T-helper 2 cell treated with Interferon-gamma antibody and Interleukin-4, amounts not matched to agents 5 μg/mL and 100 μg/mL, for 36 hours (primary cell): ENCODE measurements around the gene PRPF6.

Experiments
- DNase-seq: peaks from one replicate; pipeline ENCODE4 v3.0.0; 2021; ENCODE audit warnings: low spot score
- H3K27ac Mint-ChIP-seq: one replicate; pipeline ENCODE4 v1.8.0; 2021; ENCODE audit warnings: mild to moderate bottlenecking, mixed read lengths
- H3K27me3 Mint-ChIP-seq: one replicate; pipeline ENCODE4 v1.8.0; 2021; ENCODE audit warnings: low read depth, mixed read lengths
- H3K36me3 Mint-ChIP-seq: one replicate; pipeline ENCODE4 v1.8.0; 2021; ENCODE audit warnings: low read depth, mixed read lengths
- H3K4me1 Mint-ChIP-seq: one replicate; pipeline ENCODE4 v1.8.0; 2021; ENCODE audit warnings: low read depth, mixed read lengths
- H3K4me3 Mint-ChIP-seq: one replicate; pipeline ENCODE4 v1.8.0; 2022; ENCODE audit warnings: mild to moderate bottlenecking, moderate library complexity, mixed read lengths
- H3K9me3 Mint-ChIP-seq: one replicate; pipeline ENCODE4 v1.8.0; 2021; ENCODE audit warnings: mixed read lengths

PRPF6 gene

DNA sequence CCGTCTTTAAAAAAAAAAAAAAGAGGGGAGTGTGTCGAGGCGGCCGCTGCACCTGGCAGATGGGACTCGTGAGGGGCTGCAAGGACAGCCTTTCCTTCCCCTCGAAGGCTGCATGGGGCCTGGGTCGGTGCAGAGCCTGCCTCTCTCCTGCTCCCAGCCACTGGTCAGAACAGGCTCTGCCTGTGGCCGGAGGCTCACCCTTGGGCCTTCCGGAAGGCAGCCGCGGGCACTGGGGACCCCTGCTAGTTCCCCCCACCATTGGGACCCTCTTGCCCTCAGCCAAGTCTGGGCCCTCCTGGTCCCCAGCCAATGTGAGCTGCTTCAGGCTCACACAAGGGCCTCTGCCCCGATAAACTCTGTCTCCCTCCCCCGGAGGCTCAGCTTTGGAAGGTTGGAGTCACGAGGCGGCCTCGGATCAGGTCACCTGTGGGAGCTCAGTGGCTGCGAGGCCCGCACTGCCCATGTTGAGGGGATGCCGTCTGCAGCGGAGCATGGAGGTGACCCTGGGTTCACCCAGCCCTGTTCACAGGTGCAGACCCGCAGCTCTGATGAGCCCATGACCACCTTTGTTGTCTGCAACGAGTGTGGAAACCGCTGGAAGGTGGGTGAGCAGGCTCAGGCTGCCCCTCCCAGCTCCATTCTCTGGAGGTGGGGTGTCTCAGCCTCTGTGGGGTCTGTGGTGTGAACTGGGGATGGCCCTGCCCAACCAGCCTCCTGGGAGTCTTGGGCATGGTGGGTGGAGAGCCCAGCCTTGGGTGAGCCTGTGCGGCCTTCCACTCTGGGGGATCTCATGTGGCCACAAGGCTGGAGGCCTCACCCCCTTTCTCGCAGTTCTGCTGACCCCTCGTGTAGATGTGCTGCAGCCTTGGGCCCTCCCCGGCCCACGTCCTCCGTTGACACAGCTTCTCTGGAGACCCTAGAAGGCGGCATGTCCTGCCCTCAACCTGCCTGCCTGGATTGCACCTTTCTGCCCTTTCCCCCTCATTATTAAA is 90.7 kb downstream of the PRPF6 start:
- Mint-ChIP-seq H3K9me3 (no peaks in the 10 kb centered on the region), H3K27me3 (no peaks in the 10 kb centered on the region), H3K4me1 (peaks cover 22% of the 10 kb centered on the region), H3K4me3 (no peak overlapping the region), H3K27ac (peak overlapping the region; percentile 16), H3K36me3 (peaks cover 34% of the 10 kb centered on the region)
- no peak for DNase-seq

DNA sequence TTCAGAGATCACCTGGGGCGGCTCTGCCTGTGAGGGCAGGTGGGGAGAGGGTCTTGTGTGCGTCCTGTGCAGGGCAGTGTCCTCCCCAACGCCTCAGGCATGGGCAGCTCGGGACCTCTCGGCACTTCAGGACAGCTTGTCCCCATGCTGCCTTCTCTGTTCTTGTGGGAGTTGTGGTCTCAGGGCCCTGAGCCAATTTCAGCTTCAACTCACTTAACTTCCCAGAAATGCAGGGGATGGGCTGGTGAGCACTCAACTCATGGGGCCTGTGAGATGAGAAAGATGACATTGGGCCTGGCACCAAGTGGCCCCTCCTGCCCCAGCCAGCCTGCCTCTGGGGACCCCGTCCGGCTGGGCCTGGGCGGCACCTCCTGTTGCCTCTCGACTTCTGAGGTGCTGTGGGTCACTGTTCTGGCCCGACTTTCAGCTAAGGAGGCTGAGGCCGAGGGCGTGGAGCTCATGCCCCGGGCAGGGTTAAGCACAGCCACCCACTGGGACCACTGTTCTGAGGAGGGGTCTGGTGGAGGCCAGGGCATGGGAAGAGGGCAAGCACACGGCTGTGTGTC is 91.6 kb downstream of the PRPF6 start:
- Mint-ChIP-seq H3K27me3 (no peaks in the 10 kb centered on the region), H3K27ac (no peak overlapping the region), H3K36me3 (peaks cover 34% of the 10 kb centered on the region), H3K4me1 (peaks cover 12% of the 10 kb centered on the region), H3K9me3 (no peaks in the 10 kb centered on the region), H3K4me3 (no peak overlapping the region)
- no peak for DNase-seq

DNA sequence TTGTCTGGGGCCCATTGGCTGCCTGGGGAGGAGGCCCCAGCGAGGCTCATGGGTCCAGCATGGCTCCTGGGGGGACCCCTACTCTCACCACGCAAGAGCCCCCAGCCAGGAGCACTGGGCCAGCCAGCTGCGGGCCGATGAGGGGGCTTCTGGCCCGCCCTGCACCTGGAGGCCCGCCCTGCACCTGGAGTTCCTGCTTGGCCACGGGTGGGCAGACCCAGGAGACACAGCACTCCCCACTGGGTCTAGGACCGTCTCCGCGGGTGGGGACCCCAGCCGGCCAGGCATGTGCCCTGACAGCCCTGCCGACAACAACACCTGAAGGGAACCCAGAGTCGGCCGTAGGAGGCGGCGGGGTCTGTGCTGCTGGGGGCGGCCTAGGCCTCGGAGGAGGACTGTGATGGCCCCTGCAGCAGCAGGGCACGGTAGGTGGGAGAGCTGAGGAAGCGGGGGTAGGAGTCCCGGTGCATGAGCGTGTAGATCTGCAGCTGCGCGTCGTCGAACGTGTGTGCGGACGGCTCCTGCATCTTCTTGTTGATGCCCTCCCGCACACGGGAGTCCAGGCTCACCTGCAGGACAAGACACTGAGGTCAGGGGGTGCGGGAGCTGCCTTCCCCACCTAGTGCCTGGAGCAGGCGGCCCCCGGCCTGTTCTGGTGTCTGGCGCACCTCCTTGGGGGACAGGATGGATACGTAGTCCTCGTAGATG is 92.7 kb downstream of the PRPF6 start:
- no peak overlapping the region for H3K4me3 Mint-ChIP-seq
- H3K4me1 Mint-ChIP-seq = peaks cover 10% of the 10 kb centered on the region
- H3K27ac Mint-ChIP-seq = no peak overlapping the region
- H3K36me3 Mint-ChIP-seq = peaks cover 35% of the 10 kb centered on the region
- H3K27me3 Mint-ChIP-seq = no peaks in the 10 kb centered on the region
- DNase-seq = no peak
- H3K9me3 Mint-ChIP-seq = no peaks in the 10 kb centered on the region

DNA sequence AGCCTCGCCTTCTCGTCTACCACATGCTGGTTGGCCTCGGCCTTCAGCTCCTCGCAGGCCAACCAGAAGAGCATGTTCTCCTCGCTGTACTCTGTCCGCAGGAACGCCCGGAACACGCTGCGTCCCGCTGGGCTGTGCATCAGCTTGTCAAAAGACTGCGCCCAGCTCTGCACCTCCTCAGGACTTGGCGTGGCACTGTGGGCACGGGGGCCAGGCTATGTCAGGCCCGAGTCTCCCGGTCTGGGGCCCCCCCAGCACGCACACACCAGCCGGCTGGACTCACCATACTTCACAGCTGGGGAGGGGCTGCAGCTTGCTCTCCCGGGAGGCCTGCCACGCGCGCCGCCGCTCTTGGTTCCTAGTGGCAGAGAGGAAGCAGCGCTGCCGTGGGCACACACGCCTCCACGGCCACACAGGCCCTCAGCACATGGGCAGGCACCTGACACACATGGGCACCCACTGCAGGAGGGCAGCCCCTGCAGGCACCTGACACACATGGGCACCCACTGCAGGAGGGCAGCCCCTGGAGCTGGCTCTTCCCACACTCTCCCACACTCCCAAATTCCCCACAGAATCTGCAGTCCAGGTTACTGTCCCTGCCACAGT is 93.4 kb downstream of the PRPF6 start:
- Mint-ChIP-seq H3K4me3 (no peak overlapping the region), H3K9me3 (no peaks in the 10 kb centered on the region), H3K4me1 (peaks cover 10% of the 10 kb centered on the region), H3K27me3 (no peaks in the 10 kb centered on the region), H3K36me3 (peaks cover 39% of the 10 kb centered on the region), H3K27ac (no peak overlapping the region)
- no peak for DNase-seq

DNA sequence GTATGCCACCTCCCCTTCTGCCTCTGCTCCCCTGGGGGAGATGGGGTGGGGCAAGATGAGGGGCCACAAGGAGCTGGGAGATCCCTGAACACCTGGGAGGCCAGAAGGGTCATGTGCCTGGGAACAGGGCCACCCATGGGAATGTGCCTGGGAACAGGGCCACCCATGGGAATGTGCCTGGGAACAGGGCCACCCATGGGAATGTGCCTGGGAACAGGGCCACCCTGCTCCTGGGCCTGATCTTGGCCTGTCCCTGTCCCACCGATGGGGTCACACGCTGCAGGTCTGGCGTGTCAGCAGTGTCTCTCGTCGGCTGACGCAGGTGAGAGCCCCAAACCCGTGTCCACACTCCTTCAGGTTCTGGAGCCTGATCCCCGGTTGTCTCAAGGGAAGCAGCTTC is 94.0 kb downstream of the PRPF6 start:
- H3K27ac Mint-ChIP-seq = no peak overlapping the region

DNA sequence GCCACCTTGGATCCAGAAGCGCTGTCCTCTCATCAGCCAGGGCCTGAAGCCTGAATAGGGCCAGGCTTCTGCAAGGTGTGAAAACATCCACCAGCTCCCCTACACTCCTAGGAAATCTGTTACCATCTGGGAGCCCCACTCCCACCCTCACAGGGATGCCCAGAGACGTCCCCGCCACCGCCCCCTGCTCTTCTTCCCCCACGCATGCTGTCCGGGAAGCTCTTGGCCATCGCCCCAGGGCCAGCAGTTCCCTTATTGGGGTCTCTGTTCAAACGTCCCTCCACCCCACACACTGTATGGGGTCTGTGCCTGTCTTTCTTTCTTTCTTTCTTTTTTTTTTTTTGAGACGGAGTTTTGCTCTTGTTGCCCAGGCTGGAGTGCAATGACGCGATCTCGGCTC is 94.6 kb downstream of the PRPF6 start:
- Mint-ChIP-seq H3K4me1 (peaks cover 16% of the 10 kb centered on the region), H3K4me3 (no peak overlapping the region), H3K27me3 (no peaks in the 10 kb centered on the region), H3K9me3 (no peaks in the 10 kb centered on the region), H3K27ac (no peak overlapping the region), H3K36me3 (peaks cover 39% of the 10 kb centered on the region)
- DNase-seq = no peak

More for the DNA sequence above, 94.0 kb downstream of the PRPF6 start:
- no peaks in the 10 kb centered on the region for H3K9me3 Mint-ChIP-seq
- no peak overlapping the region for H3K4me3 Mint-ChIP-seq
- no peak for DNase-seq
- H3K4me1 Mint-ChIP-seq = peaks cover 10% of the 10 kb centered on the region
- no peaks in the 10 kb centered on the region for H3K27me3 Mint-ChIP-seq
- peaks cover 39% of the 10 kb centered on the region for H3K36me3 Mint-ChIP-seq

DNA sequence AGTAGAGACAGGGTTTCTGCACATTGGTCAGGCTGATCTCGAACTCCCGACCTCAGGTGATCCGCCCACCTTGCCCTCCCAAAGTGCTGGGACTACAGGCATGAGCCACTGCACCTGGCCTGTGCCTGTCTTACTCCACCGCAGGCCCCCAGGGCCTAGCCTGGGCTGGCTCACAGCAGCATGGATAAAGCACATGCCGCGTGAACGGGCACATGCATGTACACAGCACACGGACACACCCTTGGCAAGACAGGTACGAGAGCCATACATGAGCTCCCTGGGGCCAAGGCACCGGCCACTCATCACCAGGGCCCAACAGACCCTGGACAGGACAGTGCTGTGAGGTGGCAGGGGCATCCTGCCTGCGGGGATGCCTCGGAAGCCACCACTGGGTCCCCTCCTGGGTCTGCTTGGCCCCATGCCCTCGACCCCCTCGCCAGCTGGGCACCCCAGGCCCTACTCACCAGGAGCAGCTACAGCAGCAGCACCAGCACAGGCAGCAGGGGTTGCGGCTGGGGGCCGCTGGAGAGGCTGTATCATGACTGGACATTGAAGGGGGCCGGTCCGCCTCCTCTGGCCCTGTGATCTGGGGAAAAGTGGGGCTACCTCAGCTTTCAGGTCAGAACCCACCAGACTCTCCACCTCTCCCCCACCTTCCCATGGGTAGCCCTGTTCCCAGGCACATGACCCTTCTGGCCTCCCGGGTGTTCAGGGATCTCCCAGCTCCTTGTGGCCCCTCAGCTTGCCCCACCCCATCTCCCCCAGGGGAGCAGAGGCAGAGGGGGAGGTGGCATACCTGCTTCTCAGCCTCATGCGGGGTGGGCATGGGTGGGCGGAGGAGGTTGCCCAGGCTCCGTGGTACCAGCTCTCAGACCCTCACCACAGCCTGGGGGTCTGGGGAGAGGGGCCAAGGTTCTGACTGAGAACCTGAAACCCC is 95.4 kb downstream of the PRPF6 start:
- Mint-ChIP-seq H3K4me1 (peaks cover 19% of the 10 kb centered on the region), H3K4me3 (peak overlapping the region; percentile 90), H3K9me3 (no peaks in the 10 kb centered on the region), H3K36me3 (peaks cover 39% of the 10 kb centered on the region), H3K27me3 (peaks cover 2% of the 10 kb centered on the region), H3K27ac (peak overlapping the region; percentile 31)
- DNase-seq = no peak

DNA sequence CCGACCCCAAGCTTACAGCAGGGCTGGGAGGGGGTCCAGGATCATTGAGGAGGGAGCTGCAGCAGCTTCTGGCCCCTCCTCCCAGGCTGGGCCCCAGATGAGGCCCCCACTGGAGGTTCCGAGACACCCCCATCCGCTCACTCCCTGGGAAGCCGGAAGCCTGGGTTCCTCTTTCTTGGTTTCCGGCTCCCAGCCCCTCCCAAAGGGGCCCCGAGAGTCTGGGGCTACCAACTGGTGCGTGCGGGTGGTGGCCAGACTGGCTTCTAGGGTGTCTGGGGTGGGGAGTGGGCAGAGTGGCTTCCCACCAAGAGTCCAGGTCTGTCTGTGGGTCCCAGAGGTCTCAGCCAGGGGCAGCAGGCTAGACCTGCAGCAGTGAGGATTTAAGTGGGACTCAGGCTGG is 96.2 kb downstream of the PRPF6 start:
- peaks cover 34% of the 10 kb centered on the region for H3K36me3 Mint-ChIP-seq
- H3K9me3 Mint-ChIP-seq = no peaks in the 10 kb centered on the region

DNA sequence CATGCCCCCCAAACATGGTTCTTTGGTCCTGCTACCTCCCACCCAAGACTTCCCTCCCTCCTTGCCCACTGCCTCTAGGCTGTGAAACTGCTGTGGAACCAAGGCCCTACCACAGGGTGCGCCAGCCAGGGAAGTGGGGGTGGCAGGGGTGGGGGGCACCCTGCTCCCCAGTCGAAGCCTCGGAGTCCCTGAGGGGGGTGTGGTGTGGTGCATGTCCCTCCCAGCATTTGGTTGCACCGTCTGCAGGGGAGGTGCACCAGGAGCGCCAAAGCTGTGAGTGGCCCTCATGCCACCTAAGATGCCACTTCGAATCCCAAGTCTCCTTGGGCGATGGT is 96.6 kb downstream of the PRPF6 start:
- Mint-ChIP-seq H3K4me1 (peaks cover 21% of the 10 kb centered on the region), H3K36me3 (peaks cover 29% of the 10 kb centered on the region), H3K27me3 (peaks cover 10% of the 10 kb centered on the region), H3K4me3 (peak overlapping the region; percentile 90), H3K27ac (peak overlapping the region; percentile 79), H3K9me3 (no peaks in the 10 kb centered on the region)
- DNase-seq = no peak

More for the DNA sequence above, 96.2 kb downstream of the PRPF6 start:
- peak overlapping the region; percentile 81 for H3K27ac Mint-ChIP-seq
- peaks cover 21% of the 10 kb centered on the region for H3K4me1 Mint-ChIP-seq
- DNase-seq = no peak
- H3K4me3 Mint-ChIP-seq = peak overlapping the region; percentile 90
- H3K27me3 Mint-ChIP-seq = peaks cover 7% of the 10 kb centered on the region

DNA sequence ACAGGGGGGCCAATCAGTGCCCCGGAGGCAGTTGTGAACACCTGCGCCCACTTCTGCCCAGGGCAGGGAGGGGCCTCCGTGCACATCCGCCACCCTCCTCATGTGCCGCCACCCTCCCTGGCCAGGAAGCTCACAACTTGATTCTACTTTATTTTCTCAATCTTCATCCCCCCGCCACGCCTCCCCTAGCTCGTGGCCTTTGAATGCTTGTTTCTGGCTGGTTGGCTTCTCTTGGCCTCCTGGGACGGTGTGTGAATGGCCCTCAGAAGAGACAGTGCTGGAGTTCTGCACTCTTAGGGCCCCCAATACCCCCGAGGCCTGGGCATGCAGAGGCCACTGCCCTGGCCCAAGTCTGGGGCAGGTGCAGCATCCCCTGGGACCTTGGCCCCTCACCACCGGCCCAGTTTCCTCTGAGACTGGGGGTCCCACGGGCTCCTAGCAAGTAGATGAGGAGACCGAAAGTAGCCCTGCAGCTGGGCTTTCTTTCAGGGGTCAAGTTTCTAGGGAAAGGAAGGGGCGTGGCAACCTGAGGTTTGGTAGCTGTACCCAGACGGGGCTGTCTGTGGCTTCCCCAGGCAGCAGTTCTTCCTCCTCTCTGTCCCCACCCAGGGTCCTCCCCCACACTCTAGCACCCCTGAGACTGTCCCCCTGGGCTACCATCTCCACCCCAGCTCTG is 97.1 kb downstream of the PRPF6 start:
- DNase-seq = peak; percentile 51
- Mint-ChIP-seq H3K4me3 (peak overlapping the region; percentile 90), H3K27me3 (peaks cover 15% of the 10 kb centered on the region), H3K36me3 (peaks cover 28% of the 10 kb centered on the region), H3K27ac (peak overlapping the region; percentile 79), H3K4me1 (peaks cover 25% of the 10 kb centered on the region), H3K9me3 (no peaks in the 10 kb centered on the region)

DNA sequence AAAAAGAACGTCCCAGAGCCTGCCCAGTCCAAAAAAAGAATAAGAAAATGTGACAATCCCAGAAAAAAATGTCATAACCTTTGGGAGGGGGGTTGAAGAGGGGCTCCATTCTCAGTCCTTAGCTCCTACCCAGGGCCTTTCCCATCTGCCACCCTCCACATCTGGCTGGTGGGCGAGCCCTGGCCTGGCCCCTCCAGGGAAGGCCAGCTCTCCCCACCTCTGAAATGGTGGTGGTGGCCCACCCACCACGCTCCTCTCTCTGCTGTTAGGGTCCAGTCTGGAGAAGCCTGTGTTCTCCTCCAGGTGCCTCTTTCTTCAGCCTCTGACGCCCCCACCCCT is 98.0 kb downstream of the PRPF6 start:
- H3K27me3 Mint-ChIP-seq = peaks cover 18% of the 10 kb centered on the region
- peaks cover 25% of the 10 kb centered on the region for H3K36me3 Mint-ChIP-seq
- H3K9me3 Mint-ChIP-seq = no peaks in the 10 kb centered on the region
- peaks cover 28% of the 10 kb centered on the region for H3K4me1 Mint-ChIP-seq
- DNase-seq = no peak
- peak overlapping the region; percentile 79 for H3K27ac Mint-ChIP-seq
- H3K4me3 Mint-ChIP-seq = peak overlapping the region; percentile 90

DNA sequence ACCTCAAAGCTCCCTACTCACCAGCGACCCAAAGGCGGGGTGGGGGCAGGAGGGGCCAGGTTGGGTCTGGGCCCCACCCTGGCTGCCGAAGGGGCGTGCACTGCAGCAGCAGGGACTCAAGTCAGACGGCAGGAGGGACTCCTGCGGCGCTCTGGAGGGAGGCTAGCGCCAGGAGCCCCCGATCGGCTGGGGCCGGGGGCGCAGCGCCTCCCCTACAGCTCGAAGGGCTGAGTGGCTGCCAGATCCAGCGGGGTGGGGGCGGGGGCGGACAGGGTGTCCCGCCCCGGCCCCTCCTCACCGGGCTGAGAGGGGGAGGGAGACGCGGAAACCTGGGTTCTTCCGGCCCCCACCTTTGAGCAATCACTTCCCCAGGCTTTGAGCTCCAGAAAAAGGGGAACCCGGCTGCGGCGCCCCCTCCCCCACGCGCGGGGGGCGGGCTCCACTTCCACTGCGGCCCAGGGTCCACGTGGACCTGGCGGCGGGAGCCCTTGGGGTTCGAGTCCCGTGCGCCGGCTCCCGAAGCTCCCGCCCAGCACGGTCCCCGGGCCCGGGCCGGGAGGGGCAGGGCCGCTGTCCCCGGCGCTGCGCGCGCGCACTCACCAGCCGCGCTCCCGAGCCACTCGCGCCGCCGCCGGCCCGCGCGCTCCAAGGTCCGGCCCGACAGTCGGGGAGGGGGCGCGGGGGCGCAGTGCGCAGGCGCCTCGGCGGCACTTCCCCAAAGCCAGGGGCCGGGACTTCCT is 98.5 kb downstream of the PRPF6 start, which contains the start of gene RGS19:
RGS19 (minus strand) TSS at position 246 of the 740 bp plus-strand sequence. CDS start 2,632 bp downstream, outside the sequence.
- H3K36me3 Mint-ChIP-seq = peaks cover 23% of the 10 kb centered on the region
- peak within 1 kb of the TSS; percentile 79 for H3K27ac Mint-ChIP-seq
- H3K4me3 Mint-ChIP-seq = peak within 1 kb of the TSS; percentile 90
- H3K4me1 Mint-ChIP-seq = peaks cover 29% of the 10 kb centered on the region
- DNase-seq = peak; percentile 85
- peaks cover 21% of the 10 kb centered on the region for H3K27me3 Mint-ChIP-seq
- no peaks in the 10 kb centered on the region for H3K9me3 Mint-ChIP-seq
